Parathyroid adenoma (tissue), 2 donors: ENCODE data around the gene KCNMB1.

Source experiments
- H2AFZ ChIP-seq: fragments of 300-600 bp; sonication (generic); one replicate; pipeline ENCODE4 v1.7.0; 2017; ENCODE audit warnings: antibody characterized with exemption, mild to moderate bottlenecking
- H3K27ac ChIP-seq: fragments of 300-600 bp; sonication (generic); one replicate; pipeline ENCODE4 v1.7.0; 2017
- H3K27me3 ChIP-seq: fragments of 300-600 bp; sonication (generic); one replicate; pipeline ENCODE4 v1.7.0; 2017; ENCODE audit warnings: low read length; ENCODE audit not compliant: control insufficient read depth, insufficient read depth
- H3K36me3 ChIP-seq: fragments of 300-600 bp; sonication (generic); one replicate; pipeline ENCODE4 v1.7.0; 2017; ENCODE audit warnings: low read length; ENCODE audit not compliant: control insufficient read depth, insufficient read depth
- H3K4me1 ChIP-seq: fragments of 300-600 bp; sonication (generic); one replicate; pipeline ENCODE4 v1.7.0; 2017; ENCODE audit warnings: control low read depth
- H3K4me2 ChIP-seq: fragments of 300-600 bp; sonication (generic); one replicate; pipeline ENCODE4 v1.7.0; 2017; ENCODE audit warnings: low read length
- H3K4me3 ChIP-seq: fragments of 300-600 bp; sonication (generic); one replicate; pipeline ENCODE4 v1.7.0; 2017; ENCODE audit warnings: low read depth, low read length
- H3K79me2 ChIP-seq: fragments of 300-600 bp; sonication (generic); one replicate; pipeline ENCODE4 v1.7.0; 2017; ENCODE audit warnings: control low read depth
- H3K9ac ChIP-seq: fragments of 300-600 bp; sonication (generic); one replicate; pipeline ENCODE4 v1.7.0; 2017; ENCODE audit warnings: mild to moderate bottlenecking
- H3K9me3 ChIP-seq: fragments of 300-600 bp; sonication (generic); one replicate; pipeline ENCODE4 v1.7.0; 2017; ENCODE audit warnings: low read length; ENCODE audit not compliant: control insufficient read depth
- TF ChIP-seq, protein P1 (sequence below): fragments of 300-600 bp; sonication (generic); IDR thresholded peaks from one replicate; pipeline ENCODE4 v1.7.0; 2017; ENCODE audit warnings: antibody characterized with exemption, mild to moderate bottlenecking
- donor health status: primary hyperparathyroidism.

The KCNMB1 gene

DNA sequence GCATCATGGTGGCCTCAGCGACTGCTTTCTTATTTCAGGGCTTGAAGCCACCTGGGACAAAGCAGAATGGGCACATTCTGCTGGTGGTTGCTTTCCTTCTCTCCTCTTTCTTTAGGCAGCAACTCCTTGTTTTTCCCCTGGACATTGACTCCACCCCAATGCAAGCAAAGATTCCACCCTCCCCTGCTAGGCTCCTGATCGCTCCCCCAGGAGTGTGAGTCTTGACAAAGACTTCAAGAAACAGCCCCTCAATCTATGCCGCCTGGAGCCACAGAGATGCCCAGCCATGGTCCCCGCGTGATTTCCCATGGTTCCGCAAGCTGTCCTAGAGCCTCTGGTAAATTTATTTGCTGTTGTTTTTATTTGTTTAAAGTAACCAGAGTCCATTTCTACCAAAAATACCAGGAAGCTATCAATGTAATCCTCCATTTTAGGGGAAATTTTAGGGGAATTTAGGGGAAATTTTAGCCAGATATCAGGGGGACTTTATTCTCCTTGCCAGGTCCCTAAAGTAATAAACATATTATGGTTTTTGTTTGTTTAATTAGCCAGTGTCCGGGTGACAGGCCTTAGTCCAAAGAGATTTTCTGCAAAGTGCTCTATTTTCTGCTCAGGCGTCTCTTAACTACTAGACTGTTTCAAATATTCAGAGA is 2.3 kb downstream of the KCNMB1 start:
- Histone ChIP-seq H3K36me3 (no peaks in the 10 kb centered on the region), H3K4me3 (no peak overlapping the region), H3K9me3 (no peaks in the 10 kb centered on the region), H3K4me2 (no peak overlapping the region), H2AFZ (no peak overlapping the region), H3K27ac (no peak overlapping the region), H3K79me2 (no peaks in the 10 kb centered on the region), H3K9ac (no peak overlapping the region), H3K4me1 (no peaks in the 10 kb centered on the region), H3K27me3 (no peaks in the 10 kb centered on the region)
- TF ChIP-seq, protein P1, sequence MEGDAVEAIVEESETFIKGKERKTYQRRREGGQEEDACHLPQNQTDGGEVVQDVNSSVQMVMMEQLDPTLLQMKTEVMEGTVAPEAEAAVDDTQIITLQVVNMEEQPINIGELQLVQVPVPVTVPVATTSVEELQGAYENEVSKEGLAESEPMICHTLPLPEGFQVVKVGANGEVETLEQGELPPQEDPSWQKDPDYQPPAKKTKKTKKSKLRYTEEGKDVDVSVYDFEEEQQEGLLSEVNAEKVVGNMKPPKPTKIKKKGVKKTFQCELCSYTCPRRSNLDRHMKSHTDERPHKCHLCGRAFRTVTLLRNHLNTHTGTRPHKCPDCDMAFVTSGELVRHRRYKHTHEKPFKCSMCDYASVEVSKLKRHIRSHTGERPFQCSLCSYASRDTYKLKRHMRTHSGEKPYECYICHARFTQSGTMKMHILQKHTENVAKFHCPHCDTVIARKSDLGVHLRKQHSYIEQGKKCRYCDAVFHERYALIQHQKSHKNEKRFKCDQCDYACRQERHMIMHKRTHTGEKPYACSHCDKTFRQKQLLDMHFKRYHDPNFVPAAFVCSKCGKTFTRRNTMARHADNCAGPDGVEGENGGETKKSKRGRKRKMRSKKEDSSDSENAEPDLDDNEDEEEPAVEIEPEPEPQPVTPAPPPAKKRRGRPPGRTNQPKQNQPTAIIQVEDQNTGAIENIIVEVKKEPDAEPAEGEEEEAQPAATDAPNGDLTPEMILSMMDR = no peak

DNA sequence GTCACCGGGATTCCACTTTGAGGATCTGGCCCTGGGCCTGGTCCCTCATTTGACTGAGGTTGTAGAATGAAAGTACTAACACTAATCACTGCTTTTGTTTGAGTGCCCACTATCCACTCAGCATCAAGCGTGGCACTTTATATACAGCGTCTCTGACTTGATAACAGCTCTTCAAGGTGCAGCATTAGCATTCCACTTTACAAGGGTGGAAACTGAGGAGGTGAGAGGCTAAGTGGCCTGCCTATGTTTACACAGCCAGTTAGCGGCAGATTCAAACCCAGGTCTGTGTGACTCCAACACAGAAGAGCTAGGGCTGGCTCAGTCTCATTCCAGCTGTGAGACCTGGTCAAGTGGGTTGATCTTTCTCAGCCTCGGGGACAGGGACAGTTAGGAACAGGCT is 5.9 kb downstream of the KCNMB1 start:
- TF ChIP-seq, protein P1 = no peak
- Histone ChIP-seq H3K4me3 (no peak overlapping the region), H3K9me3 (no peaks in the 10 kb centered on the region), H3K79me2 (no peaks in the 10 kb centered on the region), H3K4me1 (peaks cover 5% of the 10 kb centered on the region), H3K4me2 (no peak overlapping the region), H3K9ac (no peak overlapping the region), H3K27me3 (no peaks in the 10 kb centered on the region), H2AFZ (no peak overlapping the region), H3K36me3 (no peaks in the 10 kb centered on the region), H3K27ac (no peak overlapping the region)

DNA sequence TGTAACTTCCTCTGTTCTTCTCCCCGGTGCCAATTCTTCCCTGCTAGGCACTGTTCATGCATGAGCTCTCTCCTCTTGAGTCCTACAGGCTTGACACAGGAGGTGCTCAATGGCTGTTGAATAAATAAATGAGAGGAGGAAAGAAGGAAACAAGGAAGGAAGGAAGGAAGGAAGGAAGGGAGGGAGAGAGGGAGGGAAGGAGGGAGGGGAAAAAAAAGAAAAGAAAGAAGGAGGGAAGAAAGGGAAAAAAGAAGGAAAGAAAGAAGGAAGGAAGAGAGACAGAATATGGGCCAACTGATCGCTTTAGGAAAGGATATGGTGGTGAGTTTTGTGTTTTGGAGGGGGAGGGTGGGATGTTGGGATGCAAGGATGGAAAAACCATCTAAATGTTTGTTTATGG is 6.4 kb downstream of the KCNMB1 start:
- H2AFZ ChIP-seq = no peak overlapping the region
- no peak overlapping the region for H3K27ac ChIP-seq
- H3K36me3 ChIP-seq = no peaks in the 10 kb centered on the region
- no peak overlapping the region for H3K4me3 ChIP-seq
- TF ChIP-seq, protein P1 = no peak
- no peak overlapping the region for H3K4me2 ChIP-seq
- no peaks in the 10 kb centered on the region for H3K79me2 ChIP-seq
- no peaks in the 10 kb centered on the region for H3K27me3 ChIP-seq
- no peak overlapping the region for H3K9ac ChIP-seq
- peaks cover 5% of the 10 kb centered on the region for H3K4me1 ChIP-seq
- no peaks in the 10 kb centered on the region for H3K9me3 ChIP-seq

DNA sequence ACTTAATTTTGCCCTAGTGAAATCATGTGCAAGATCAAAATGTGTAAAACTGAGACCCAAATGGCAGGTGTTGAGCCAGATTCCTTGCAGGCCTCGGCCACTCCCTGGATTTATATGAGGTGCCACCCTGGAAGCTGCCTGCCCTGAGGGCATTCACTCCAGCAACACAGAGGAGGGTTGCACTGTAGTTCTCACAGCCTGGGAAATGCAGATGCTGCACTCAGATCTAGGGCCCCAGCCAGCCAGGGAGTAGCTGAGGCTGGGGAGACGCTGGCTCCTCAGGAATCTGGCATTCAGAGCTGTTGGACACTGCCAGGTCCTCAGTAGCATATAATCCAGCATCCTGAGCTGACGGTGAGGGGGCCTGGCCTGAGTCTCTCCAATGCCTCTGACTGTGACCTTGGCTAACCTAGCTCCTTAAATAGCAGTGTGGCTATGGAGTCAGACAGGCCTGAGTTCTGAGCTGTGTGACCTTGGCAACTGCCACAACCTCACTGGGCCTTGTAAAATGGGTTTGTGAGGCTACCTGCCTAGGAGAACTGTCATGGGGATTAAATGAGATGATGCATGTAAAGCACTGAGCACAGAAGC is 8.7 kb downstream of the KCNMB1 start:
- TF ChIP-seq, protein P1 = no peak
- Histone ChIP-seq H2AFZ (no peak overlapping the region), H3K79me2 (no peaks in the 10 kb centered on the region), H3K4me3 (no peak overlapping the region), H3K9ac (no peak overlapping the region), H3K4me1 (peaks cover 5% of the 10 kb centered on the region), H3K27me3 (no peaks in the 10 kb centered on the region), H3K27ac (no peak overlapping the region), H3K9me3 (no peaks in the 10 kb centered on the region), H3K4me2 (no peak overlapping the region), H3K36me3 (no peaks in the 10 kb centered on the region)

DNA sequence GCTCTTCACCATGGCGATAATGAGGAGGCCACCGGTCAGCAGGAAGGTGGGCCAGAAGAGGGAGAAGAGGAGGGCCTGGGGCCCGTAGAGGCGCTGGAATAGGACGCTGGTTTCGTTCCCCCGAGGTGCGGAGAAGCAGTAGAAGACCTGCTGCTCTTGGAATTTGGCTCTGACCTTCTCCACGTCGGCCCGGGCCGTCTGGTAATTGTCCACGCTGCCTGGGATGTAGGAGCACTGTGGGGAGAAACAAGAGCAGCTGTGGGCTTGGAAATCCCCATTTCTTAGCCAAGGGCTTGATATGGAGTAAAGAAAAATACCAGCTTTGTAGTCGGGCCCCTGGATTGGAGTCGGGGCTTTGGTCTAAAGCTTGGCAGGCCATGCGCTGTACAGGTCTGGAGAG is 10.4 kb downstream of the KCNMB1 start:
- Histone ChIP-seq H3K9me3 (no peaks in the 10 kb centered on the region), H3K36me3 (no peaks in the 10 kb centered on the region), H3K4me2 (no peak overlapping the region), H3K4me3 (no peak overlapping the region), H2AFZ (no peak overlapping the region), H3K4me1 (peaks cover 5% of the 10 kb centered on the region), H3K79me2 (no peaks in the 10 kb centered on the region), H3K27me3 (no peaks in the 10 kb centered on the region), H3K27ac (no peak overlapping the region), H3K9ac (no peak overlapping the region)
- TF ChIP-seq, protein P1 = no peak
